Common myeloid progenitor, CD34-positive (primary cell): ENCODE results near the gene PAXIP1.

Source experiments
- CTCF ChIA-PET: fragments of 350-600 bp; sonication (Branson Sonifier 250); formaldehyde crosslinking; loops from one replicate; lab custom pipeline; 2021; ENCODE audit warnings: antibody characterized with exemption; lab: Charles Lee
- POLR2A ChIA-PET: fragments of 350-600 bp; sonication (Branson Sonifier 250); formaldehyde crosslinking; loops from one replicate; lab custom pipeline; 2021; ENCODE audit warnings: antibody characterized with exemption; lab: Charles Lee
- DNase-seq, 3 donors: peaks; one replicate each; pipeline versions ENCODE4 v3.0.0 to v3.0.0-alpha.2; 2013
- H3K27ac ChIP-seq, 2 experiments: 1 replicate in 1 of 2; 2 replicates in 1 of 2; pipeline ENCODE4 v1.7.0; 2013; ENCODE audit warnings: inconsistent platforms in 2 of 2, low read length in 2 of 2, mild to moderate bottlenecking in 2 of 2, low read depth in 1 of 2, moderate library complexity in 1 of 2; ENCODE audit not compliant: severe bottlenecking in 2 of 2, insufficient read depth in 1 of 2, poor library complexity in 1 of 2
- H3K27me3 ChIP-seq, 5 experiments: replicated peaks in 2 of 5; 1 replicate in 3 of 5; 2 replicates in 2 of 5; pipeline versions ENCODE4 v1.6.1 to v1.7.0; 2013; ENCODE audit warnings: low read length in 4 of 5, mild to moderate bottlenecking in 2 of 5, moderate library complexity in 2 of 5, inconsistent platforms in 1 of 5; ENCODE audit not compliant: insufficient read depth in 5 of 5, control insufficient read depth in 4 of 5
- H3K36me3 ChIP-seq, 4 experiments: 1 replicate in 2 of 4; 2 replicates in 2 of 4; pipeline versions ENCODE4 v1.6.1 to v1.7.0; 2013; ENCODE audit warnings: low read length in 3 of 4, control low read depth in 1 of 4, mild to moderate bottlenecking in 1 of 4; ENCODE audit not compliant: control insufficient read depth in 4 of 4, insufficient read depth in 4 of 4
- H3K4me1 ChIP-seq, 4 experiments: 1 replicate in 3 of 4; 2 replicates in 1 of 4; pipeline versions ENCODE4 v1.6.1 to v1.7.1; 2013; ENCODE audit warnings: low read length in 3 of 4, mild to moderate bottlenecking in 3 of 4, control low read depth in 1 of 4, inconsistent platforms in 1 of 4, moderate library complexity in 1 of 4; ENCODE audit not compliant: control insufficient read depth in 4 of 4, insufficient read depth in 4 of 4; ENCODE audit errors: control extremely low read depth in 1 of 4
- H3K4me3 ChIP-seq, 7 experiments: 1 replicate in 4 of 7; 2 replicates in 3 of 7; pipeline versions ENCODE4 v1.5.1 to v1.7.0; 2013; ENCODE audit warnings: mild to moderate bottlenecking in 7 of 7, low read length in 6 of 7, moderate library complexity in 6 of 7, inconsistent platforms in 2 of 7, low read depth in 2 of 7, control low read depth in 1 of 7; ENCODE audit not compliant: insufficient read depth in 4 of 7, control insufficient read depth in 1 of 7; ENCODE audit errors: extremely low read depth in 1 of 7
- H3K9me3 ChIP-seq, 5 experiments: 1 replicate in 4 of 5; 2 replicates in 1 of 5; pipeline versions ENCODE4 v1.6.1 to v1.7.1; 2013; ENCODE audit warnings: low read length in 4 of 5, mild to moderate bottlenecking in 2 of 5, inconsistent platforms in 1 of 5, low read depth in 1 of 5, moderate library complexity in 1 of 5; ENCODE audit not compliant: control insufficient read depth in 4 of 5, insufficient read depth in 2 of 5; ENCODE audit errors: control extremely low read depth in 1 of 5
- WGBS: methylation state at CpG from one replicate; pipeline ENCODE4 v1.1.5; 2013; ENCODE audit not compliant: insufficient coverage; 5-methylcytosine and 5-hydroxymethylcytosine counted together

PAXIP1 gene

DNA sequence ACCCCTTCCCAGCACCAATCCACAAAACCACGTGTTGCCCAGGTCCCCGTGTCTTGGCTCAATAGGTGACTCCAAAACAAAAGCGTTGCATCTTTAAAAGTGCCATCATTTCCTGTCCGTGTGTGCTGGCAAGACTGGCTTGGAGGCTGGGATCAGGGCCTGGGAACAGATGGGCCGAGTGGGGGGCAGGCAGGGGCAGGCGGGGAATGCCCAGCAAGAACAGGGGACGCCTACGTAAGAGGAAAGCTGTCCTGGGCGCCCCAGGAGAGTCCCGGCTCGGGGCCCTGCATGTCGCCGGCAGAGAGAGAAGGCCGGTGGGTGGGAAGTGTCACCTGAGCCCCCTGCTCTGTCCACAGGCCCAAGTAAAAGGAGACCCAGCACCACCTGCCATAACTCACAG lies 86.5 kb downstream of the PAXIP1 start:
- CTCF ChIA-PET, result interaction anchor here (7.9 kb wide), 1 partner anchor 12 kb away, joined by 49 read pairs; no protein-coding TSS in a partner anchor

DNA sequence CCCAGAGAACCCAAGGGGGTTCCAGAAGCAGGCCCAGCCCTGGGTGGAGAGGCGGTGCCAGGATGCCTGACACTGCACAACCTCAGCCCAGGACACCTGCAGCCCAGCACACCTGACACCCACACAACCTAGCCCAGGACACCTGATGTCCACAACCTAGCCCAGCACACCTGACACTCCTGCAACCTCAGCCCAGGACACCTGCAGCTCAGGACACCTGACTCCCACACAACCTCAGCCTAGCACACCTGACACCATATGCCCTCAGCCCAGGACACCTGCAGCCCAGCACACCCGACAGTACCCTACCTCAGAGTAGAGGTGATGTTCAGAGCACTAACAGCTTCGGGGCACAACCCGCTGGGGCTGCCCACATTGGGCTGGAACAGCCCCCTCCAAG lies 87.3 kb downstream of the PAXIP1 start:
- no peak overlapping the region for H3K27ac ChIP-seq
- peaks cover 0 to 37% (median 23%) of the 10 kb centered on the region in 5 experiments for H3K27me3 ChIP-seq
- WGBS, result 100% methylated on average over 4 of the region's 4 CpGs
- ChIA-PET POLR2A (no interaction called here), CTCF (interaction anchor here (0.6 to 7.9 kb wide), 6 partner anchors 13 to 466 kb away, joined by 3 to 49 read pairs (median 4); no protein-coding TSS in a partner anchor)
- H3K4me3 ChIP-seq, result no peak overlapping the region
- peaks cover 0 to 7% (median 4%) of the 10 kb centered on the region in 5 experiments for H3K9me3 ChIP-seq
- H3K36me3 ChIP-seq, result no peaks in the 10 kb centered on the region
- H3K4me1 ChIP-seq, result peaks cover 0 to 12% (median 5%) of the 10 kb centered on the region in 4 experiments
- no peak for DNase-seq

More for the DNA sequence above, 86.5 kb downstream of the PAXIP1 start:
- H3K27me3 ChIP-seq, result peaks cover 0 to 37% (median 21%) of the 10 kb centered on the region in 5 experiments
- peaks cover 0 to 1% (median 0%) of the 10 kb centered on the region in 5 experiments for H3K9me3 ChIP-seq
- H3K4me1 ChIP-seq, result peaks cover 0 to 12% (median 5%) of the 10 kb centered on the region in 4 experiments
- WGBS, result 93% methylated on average over 14 of the region's 14 CpGs
- DNase-seq, result no peak
- POLR2A ChIA-PET, result no interaction called here
- no peak overlapping the region for H3K4me3 ChIP-seq
- H3K27ac ChIP-seq, result no peak overlapping the region
- H3K36me3 ChIP-seq, result no peaks in the 10 kb centered on the region

DNA sequence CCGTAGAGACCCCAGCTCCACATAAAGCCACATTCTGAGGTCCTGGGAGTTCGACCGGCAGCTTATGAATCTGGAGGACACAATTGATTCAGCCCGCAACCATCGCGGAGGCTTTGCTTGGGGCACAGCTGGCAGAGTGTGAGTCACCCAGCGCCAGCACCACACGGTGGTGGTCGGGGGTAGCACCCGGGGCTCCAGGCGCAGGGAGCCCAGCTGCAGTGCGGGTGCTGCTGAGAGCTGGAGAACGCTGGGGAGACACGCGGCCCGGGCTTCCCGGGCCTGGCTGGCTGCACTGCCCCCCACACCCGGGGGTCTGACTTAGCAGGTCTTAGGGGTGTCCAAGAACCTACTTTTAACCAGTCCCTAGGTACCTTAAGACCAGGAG lies 87.9 kb downstream of the PAXIP1 start:
- peak overlapping the region in 1 of 7 experiments; percentile 51 for H3K4me3 ChIP-seq
- no peaks in the 10 kb centered on the region for H3K36me3 ChIP-seq
- H3K27me3 ChIP-seq, result peaks cover 0 to 40% (median 22%) of the 10 kb centered on the region in 5 experiments
- H3K9me3 ChIP-seq, result peaks cover 0 to 7% (median 4%) of the 10 kb centered on the region in 5 experiments
- H3K27ac ChIP-seq, result no peak overlapping the region
- 78% methylated on average over 13 of the region's 18 CpGs for WGBS
- peaks cover 0 to 12% (median 5%) of the 10 kb centered on the region in 4 experiments for H3K4me1 ChIP-seq
- CTCF ChIA-PET, result interaction anchor here (0.6 to 7.9 kb wide), 11 partner anchors 8 to 466 kb away, joined by 3 to 49 read pairs (median 4); no protein-coding TSS in a partner anchor
- POLR2A ChIA-PET, result interaction anchor here (0.7 kb wide), 1 partner anchor 12 kb away, joined by 3 read pairs; no protein-coding TSS in a partner anchor
- DNase-seq, result peak; percentile 21 to 72 (median 59)

DNA sequence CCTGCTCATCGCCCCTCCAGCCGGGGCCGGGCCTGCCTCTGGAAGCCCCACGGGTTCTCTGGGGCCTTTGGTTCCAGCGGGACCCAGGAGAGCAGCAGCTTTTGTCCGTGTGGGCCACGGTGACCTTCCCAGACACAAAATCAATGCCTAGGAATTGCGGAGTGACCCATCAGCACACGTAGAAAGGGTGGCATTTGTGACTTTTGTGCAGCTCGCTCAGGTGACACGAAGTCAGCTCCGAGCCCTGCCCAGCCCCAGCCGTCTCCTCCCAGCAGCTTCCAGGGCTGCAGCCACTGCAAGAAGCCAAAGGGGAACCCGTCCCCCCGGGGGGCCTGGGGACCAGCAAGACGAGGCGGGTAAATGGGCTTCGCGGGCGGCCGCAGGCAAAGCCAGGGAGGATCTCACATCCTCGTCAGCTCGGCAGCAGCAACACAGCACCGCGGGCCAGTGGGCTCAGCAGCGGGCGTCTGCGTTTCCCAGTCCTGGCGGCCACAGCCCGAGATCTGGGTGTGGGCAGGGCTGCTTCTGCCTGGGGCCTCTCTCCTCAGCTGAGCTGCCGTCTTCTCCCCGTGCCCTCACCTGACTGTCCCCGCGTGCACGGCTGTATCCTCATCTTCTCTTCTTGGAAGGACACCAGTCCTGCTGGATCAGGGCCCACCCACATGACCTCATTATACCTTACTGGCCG lies 88.5 kb downstream of the PAXIP1 start:
- peaks cover 0 to 7% (median 4%) of the 10 kb centered on the region in 5 experiments for H3K9me3 ChIP-seq
- DNase-seq, result peak in 2 of 3 donors; percentile 13 to 18
- H3K27me3 ChIP-seq, result peaks cover 0 to 41% (median 19%) of the 10 kb centered on the region in 5 experiments
- peak overlapping the region in 4 of 7 experiments; percentile 21 to 70 (median 56) for H3K4me3 ChIP-seq
- H3K27ac ChIP-seq, result no peak overlapping the region
- no peaks in the 10 kb centered on the region for H3K36me3 ChIP-seq
- WGBS, result 18% methylated on average over 34 of the region's 36 CpGs
- CTCF ChIA-PET, result interaction anchor here (0.7 to 7.9 kb wide), 17 partner anchors 8 to 467 kb away, joined by 3 to 49 read pairs (median 4); partner anchors contain the start of gene INSIG1
- POLR2A ChIA-PET, result interaction anchor here (0.7 kb wide), 1 partner anchor 11 kb away, joined by 3 read pairs; no protein-coding TSS in a partner anchor
- H3K4me1 ChIP-seq, result peaks cover 0 to 12% (median 5%) of the 10 kb centered on the region in 4 experiments

DNA sequence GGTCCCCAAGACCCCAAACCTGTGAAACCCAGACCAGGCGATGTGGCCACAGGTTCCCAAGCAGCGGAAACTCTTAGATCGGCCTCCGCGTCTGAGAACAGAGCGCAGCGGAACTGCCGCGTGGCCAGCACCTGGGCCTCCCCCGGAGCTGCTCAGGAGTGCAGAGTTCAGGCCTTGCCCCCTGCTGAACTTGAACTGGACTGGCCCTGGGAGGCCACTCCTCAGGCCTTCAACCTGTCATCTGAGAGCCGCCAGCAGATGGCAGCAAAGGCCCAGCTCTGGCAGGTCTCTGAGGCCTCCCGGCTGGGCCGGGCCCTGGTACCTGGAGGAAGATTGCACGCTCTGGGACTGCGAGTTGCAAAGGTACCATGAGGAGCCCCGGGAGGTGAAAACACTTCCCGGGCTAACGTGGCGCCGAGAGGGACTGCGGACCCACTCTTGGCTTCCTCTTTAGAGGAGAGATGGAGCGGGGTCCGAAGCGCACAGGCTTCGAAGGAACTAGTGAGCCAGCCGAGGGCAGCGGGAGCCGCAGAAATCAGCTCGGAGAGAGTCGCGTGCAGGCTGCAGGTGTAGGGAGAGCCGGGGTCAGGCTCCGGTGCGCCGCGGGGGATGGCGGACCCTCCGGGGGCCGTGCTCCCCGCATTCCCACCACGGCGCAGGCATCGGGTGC lies 89.2 kb downstream of the PAXIP1 start:
- no peak overlapping the region for H3K27ac ChIP-seq
- ChIA-PET CTCF (interaction anchor here (0.7 to 7.9 kb wide), 20 partner anchors 9 to 467 kb away, joined by 3 to 49 read pairs (median 4); partner anchors contain the start of gene INSIG1), POLR2A (no interaction called here)
- peaks cover 0 to 12% (median 5%) of the 10 kb centered on the region in 4 experiments for H3K4me1 ChIP-seq
- peaks cover 0 to 43% (median 16%) of the 10 kb centered on the region in 5 experiments for H3K27me3 ChIP-seq
- H3K36me3 ChIP-seq, result no peaks in the 10 kb centered on the region
- H3K9me3 ChIP-seq, result peaks cover 0 to 7% (median 4%) of the 10 kb centered on the region in 5 experiments
- WGBS, result 8% methylated on average over 43 of the region's 43 CpGs
- H3K4me3 ChIP-seq, result peak overlapping the region in 5 of 7 experiments; percentile 3 to 70 (median 51)
- peak; percentile 65 to 77 (median 73) for DNase-seq

DNA sequence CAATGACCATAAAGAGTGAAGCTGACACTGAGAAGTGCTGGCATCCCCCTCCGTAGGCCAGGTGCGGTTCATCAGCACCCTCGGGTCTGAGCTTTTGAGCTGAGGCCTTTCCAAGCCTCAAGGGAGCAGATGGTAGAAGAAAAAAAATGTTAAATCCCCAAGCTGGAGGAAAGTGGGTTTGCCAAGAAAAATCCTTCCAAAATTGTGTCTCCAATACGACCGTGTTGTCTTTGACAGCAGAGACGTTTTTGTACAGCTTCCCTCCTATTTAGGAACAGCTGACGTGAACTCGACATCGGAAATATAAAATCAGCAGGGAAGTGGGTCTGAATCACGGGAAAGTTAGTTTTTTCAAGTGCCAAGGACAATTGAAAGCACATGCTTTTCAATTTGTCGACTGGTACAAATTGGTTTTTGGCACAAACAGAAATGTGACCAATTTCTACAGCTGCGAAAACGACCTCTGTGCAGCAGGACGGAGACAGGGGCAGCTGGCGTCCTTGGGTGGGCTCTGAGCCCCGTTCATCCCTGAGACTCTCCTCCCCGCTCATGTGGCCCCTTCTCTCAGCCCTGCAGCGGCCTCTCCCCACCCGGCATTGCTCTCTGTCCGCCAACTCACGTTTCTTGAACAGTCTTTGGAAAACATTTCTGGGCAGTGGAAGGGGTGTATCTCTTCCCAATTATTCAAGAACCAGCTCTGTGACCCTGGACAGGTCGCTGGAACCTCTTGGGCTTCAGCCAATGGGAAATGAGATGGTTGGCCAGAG lies 89.9 kb downstream of the PAXIP1 start:
- Histone ChIP-seq H3K36me3 (no peaks in the 10 kb centered on the region), H3K4me3 (no peak overlapping the region), H3K27me3 (peaks cover 0 to 46% (median 18%) of the 10 kb centered on the region in 5 experiments), H3K9me3 (peaks cover 0 to 7% (median 4%) of the 10 kb centered on the region in 5 experiments), H3K27ac (no peak overlapping the region), H3K4me1 (peaks cover 0 to 12% (median 5%) of the 10 kb centered on the region in 4 experiments)
- DNase-seq, result no peak
- 82% methylated on average over 19 of the region's 22 CpGs for WGBS
- CTCF ChIA-PET, result interaction anchor here (0.6 to 7.9 kb wide), 12 partner anchors 9 to 812 kb away, joined by 3 to 49 read pairs (median 4); no protein-coding TSS in a partner anchor
- POLR2A ChIA-PET, result no interaction called here
